ENCODE results near the gene IDH3A.

The IDH3A gene

GRCh38 chr15:78130466-78131294 lies 18.5 kb upstream of the IDH3A start:
- Histone ChIP-seq H3K4me1 (ENCODE audit: insufficient read depth, low read length) (peaks cover 6% of the 10 kb centered on the region; the same call in 1 of the 2 replicates), H3K27me3 (ENCODE audit: insufficient read depth, low read length) (no peaks in the 10 kb centered on the region), H3K9ac (ENCODE audit: low read depth, low read length) (peak overlapping the region; percentile 45; the same call in 1 of the 2 replicates), H3K27ac (ENCODE audit: low read length) (no peak overlapping the region), H3K4me3 (ENCODE audit: low read length) (peak overlapping the region; percentile 66), H3K36me3 (ENCODE audit: insufficient read depth, low read depth, low read length) (no peaks in the 10 kb centered on the region), H3K9me3 (ENCODE audit: insufficient read depth, low read depth, low read length) (no peaks in the 10 kb centered on the region)

GRCh38 chr15:78131295-78132061 lies 17.7 kb upstream of the IDH3A start, which contains the start of gene CIB2:
TSS of gene CIB2 (minus strand) at chr15:78131445. CDS start at chr15:78131215, 230 bp downstream.
- Histone ChIP-seq H3K9me3 (ENCODE audit: insufficient read depth, low read depth, low read length) (no peaks in the 10 kb centered on the region), H3K36me3 (ENCODE audit: insufficient read depth, low read depth, low read length) (no peaks in the 10 kb centered on the region), H3K4me1 (ENCODE audit: insufficient read depth, low read length) (peaks cover 6% of the 10 kb centered on the region; the same call in 1 of the 2 replicates), H3K27ac (ENCODE audit: low read length) (no peak within 1 kb of the TSS), H3K9ac (ENCODE audit: low read depth, low read length) (peak within 1 kb of the TSS; percentile 84), H3K27me3 (ENCODE audit: insufficient read depth, low read length) (no peaks in the 10 kb centered on the region), H3K4me3 (ENCODE audit: low read length) (peak within 1 kb of the TSS; percentile 72)

- no peaks in the 10 kb centered on the region for H3K36me3 ChIP-seq (ENCODE audit: insufficient read depth, low read depth, low read length)
- H3K27ac ChIP-seq (ENCODE audit: low read length) = no peak overlapping the region
- no peak overlapping the region for H3K4me3 ChIP-seq (ENCODE audit: low read length)
- H3K27me3 ChIP-seq (ENCODE audit: insufficient read depth, low read length) = no peaks in the 10 kb centered on the region
- H3K9ac ChIP-seq (ENCODE audit: low read depth, low read length) = no peak overlapping the region
- peaks cover 6% of the 10 kb centered on the region; the same call in 1 of the 2 replicates for H3K4me1 ChIP-seq (ENCODE audit: insufficient read depth, low read length)
- H3K9me3 ChIP-seq (ENCODE audit: insufficient read depth, low read depth, low read length) = no peaks in the 10 kb centered on the region
Observed at GRCh38 chr15:78133801-78134200, 15.4 kb upstream of the IDH3A start.

GRCh38 chr15:78139578-78139977 lies 9.6 kb upstream of the IDH3A start:
- H3K9me3 ChIP-seq (ENCODE audit: insufficient read depth, low read depth, low read length) = no peaks in the 10 kb centered on the region
- no peaks in the 10 kb centered on the region for H3K4me1 ChIP-seq (ENCODE audit: insufficient read depth, low read length)
- no peaks in the 10 kb centered on the region for H3K27me3 ChIP-seq (ENCODE audit: insufficient read depth, low read length)
- no peak overlapping the region for H3K4me3 ChIP-seq (ENCODE audit: low read length)
- no peak overlapping the region for H3K27ac ChIP-seq (ENCODE audit: low read length)
- H3K36me3 ChIP-seq (ENCODE audit: insufficient read depth, low read depth, low read length) = no peaks in the 10 kb centered on the region
- no peak overlapping the region for H3K9ac ChIP-seq (ENCODE audit: low read depth, low read length)

GRCh38 chr15:78140292-78140691 lies 8.9 kb upstream of the IDH3A start:
- Histone ChIP-seq H3K27ac (ENCODE audit: low read length) (no peak overlapping the region), H3K4me1 (ENCODE audit: insufficient read depth, low read length) (no peaks in the 10 kb centered on the region), H3K9me3 (ENCODE audit: insufficient read depth, low read depth, low read length) (no peaks in the 10 kb centered on the region)

GRCh38 chr15:78142332-78142731 lies 6.8 kb upstream of the IDH3A start:
- H3K9ac ChIP-seq (ENCODE audit: low read depth, low read length) = no peak overlapping the region
- H3K4me1 ChIP-seq (ENCODE audit: insufficient read depth, low read length) = no peaks in the 10 kb centered on the region
- no peaks in the 10 kb centered on the region for H3K27me3 ChIP-seq (ENCODE audit: insufficient read depth, low read length)
- H3K36me3 ChIP-seq (ENCODE audit: insufficient read depth, low read depth, low read length) = no peaks in the 10 kb centered on the region
- no peak overlapping the region for H3K27ac ChIP-seq (ENCODE audit: low read length)
- no peaks in the 10 kb centered on the region for H3K9me3 ChIP-seq (ENCODE audit: insufficient read depth, low read depth, low read length)
- H3K4me3 ChIP-seq (ENCODE audit: low read length) = no peak overlapping the region

More at GRCh38 chr15:78140292-78140691, 8.9 kb upstream of the IDH3A start:
- Histone ChIP-seq H3K27me3 (ENCODE audit: insufficient read depth, low read length) (no peaks in the 10 kb centered on the region), H3K36me3 (ENCODE audit: insufficient read depth, low read depth, low read length) (no peaks in the 10 kb centered on the region), H3K9ac (ENCODE audit: low read depth, low read length) (no peak overlapping the region), H3K4me3 (ENCODE audit: low read length) (no peak overlapping the region)

- 0 out of 2 replicates have a peak, but pooled peaks cover 6% of the 10 kb centered on the region for H3K4me1 ChIP-seq (ENCODE audit: insufficient read depth, low read length)
- no peak overlapping the region for H3K27ac ChIP-seq (ENCODE audit: low read length)
Observed at GRCh38 chr15:78146425-78147154, 2.6 kb upstream of the IDH3A start.

GRCh38 chr15:78147566-78147965 lies 1.6 kb upstream of the IDH3A start:
- peaks cover 14% of the 10 kb centered on the region; the same call in 1 of the 2 replicates for H3K27me3 ChIP-seq (ENCODE audit: insufficient read depth, low read length)
- no peaks in the 10 kb centered on the region for H3K36me3 ChIP-seq (ENCODE audit: insufficient read depth, low read depth, low read length)
- H3K4me1 ChIP-seq (ENCODE audit: insufficient read depth, low read length) = 0 out of 2 replicates have a peak, but pooled peaks cover 6% of the 10 kb centered on the region
- no peak overlapping the region for H3K9ac ChIP-seq (ENCODE audit: low read depth, low read length)
- no peak overlapping the region for H3K27ac ChIP-seq (ENCODE audit: low read length)
- no peak overlapping the region for H3K4me3 ChIP-seq (ENCODE audit: low read length)
- no peaks in the 10 kb centered on the region for H3K9me3 ChIP-seq (ENCODE audit: insufficient read depth, low read depth, low read length)

More at GRCh38 chr15:78146425-78147154, 2.6 kb upstream of the IDH3A start:
- no peak overlapping the region for H3K4me3 ChIP-seq (ENCODE audit: low read length)
- no peaks in the 10 kb centered on the region for H3K9me3 ChIP-seq (ENCODE audit: insufficient read depth, low read depth, low read length)
- no peaks in the 10 kb centered on the region for H3K36me3 ChIP-seq (ENCODE audit: insufficient read depth, low read depth, low read length)
- no peak overlapping the region for H3K9ac ChIP-seq (ENCODE audit: low read depth, low read length)
- peaks cover 14% of the 10 kb centered on the region; the same call in 1 of the 2 replicates for H3K27me3 ChIP-seq (ENCODE audit: insufficient read depth, low read length)

- H3K36me3 ChIP-seq (ENCODE audit: insufficient read depth, low read depth, low read length) = no peaks in the 10 kb centered on the region
- H3K27ac ChIP-seq (ENCODE audit: low read length) = no peak overlapping the region
- H3K4me1 ChIP-seq (ENCODE audit: insufficient read depth, low read length) = 0 out of 2 replicates have a peak, but pooled peaks cover 6% of the 10 kb centered on the region
Observed at GRCh38 chr15:78148392-78149067, 632 bp upstream of the IDH3A start.

GRCh38 chr15:78149805-78150751 lies 916 bp downstream of the IDH3A start:
- Histone ChIP-seq H3K27me3 (ENCODE audit: insufficient read depth, low read length) (peaks cover 14% of the 10 kb centered on the region; the same call in 1 of the 2 replicates), H3K9ac (ENCODE audit: low read depth, low read length) (peak overlapping the region; percentile 53; the same call in 1 of the 2 replicates), H3K27ac (ENCODE audit: low read length) (no peak overlapping the region), H3K9me3 (ENCODE audit: insufficient read depth, low read depth, low read length) (no peaks in the 10 kb centered on the region), H3K4me1 (ENCODE audit: insufficient read depth, low read length) (0 out of 2 replicates have a peak, but pooled peaks cover 6% of the 10 kb centered on the region), H3K36me3 (ENCODE audit: insufficient read depth, low read depth, low read length) (no peaks in the 10 kb centered on the region), H3K4me3 (ENCODE audit: low read length) (peak overlapping the region; percentile 93)

More at GRCh38 chr15:78148392-78149067, 632 bp upstream of the IDH3A start:
- H3K27me3 ChIP-seq (ENCODE audit: insufficient read depth, low read length) = peaks cover 14% of the 10 kb centered on the region; the same call in 1 of the 2 replicates
- peak overlapping the region; percentile 93 for H3K4me3 ChIP-seq (ENCODE audit: low read length)
- peak overlapping the region; percentile 78; the same call in 1 of the 2 replicates for H3K9ac ChIP-seq (ENCODE audit: low read depth, low read length)
- no peaks in the 10 kb centered on the region for H3K9me3 ChIP-seq (ENCODE audit: insufficient read depth, low read depth, low read length)
